Suppressor macrophage treated with lipopolysaccharide for 1 hour (primary cell): Measurements from ENCODE around the gene COQ8B.
A peak's percentile ranks its signal among the peaks of the same experiment; 100 is the strongest.

Source experiments
- DNase-seq, 3 donors: peaks; one replicate each; pipeline ENCODE4 v3.0.0-alpha.2; 2020 to 2022

COQ8B gene

GRCh38 chr19:40690050-40690692 lies 26.5 kb downstream of the COQ8B start, which contains the start of gene NUMBL:
Gene NUMBL, minus strand, starts transcription at chr19:40690651. Its CDS starts 168 bp downstream, at chr19:40690483.
- DNase-seq = no peak

DNA sequence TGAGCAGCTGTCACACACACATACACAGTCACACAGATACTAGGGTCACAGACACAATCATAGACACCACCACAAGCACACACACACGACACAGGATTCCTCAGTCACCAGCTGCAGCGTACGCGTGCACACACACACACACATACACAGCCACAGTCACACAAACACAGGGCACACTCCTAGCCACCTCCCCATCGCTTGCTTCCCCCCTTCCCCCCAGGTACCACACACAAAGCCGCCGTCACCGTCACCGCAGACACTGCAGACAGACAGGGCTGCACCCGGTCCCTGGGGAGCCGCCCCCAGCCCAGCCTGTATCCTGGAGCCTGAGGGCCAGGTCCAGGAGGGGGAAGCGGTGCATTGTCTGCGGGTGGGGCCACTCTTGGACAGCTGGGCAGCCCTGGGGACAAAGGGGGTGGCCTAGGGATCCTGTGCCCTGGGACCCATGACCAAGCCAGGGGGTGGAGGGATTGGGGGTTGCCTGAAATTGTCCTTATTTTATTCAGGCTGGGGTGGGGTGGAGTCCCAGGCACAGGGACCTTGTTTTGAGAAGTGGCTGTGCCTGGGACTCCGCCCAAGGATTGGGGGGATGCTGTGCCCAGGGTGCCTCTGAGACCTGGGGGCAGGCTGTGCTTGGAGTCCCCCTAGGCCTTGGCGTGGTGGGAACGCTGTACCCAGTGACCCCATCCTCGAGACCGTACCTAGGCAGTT lies 27.2 kb downstream of the COQ8B start:
- peak in 1 of 3 donors; percentile 22 for DNase-seq

GRCh38 chr19:40688987-40689338 lies 27.7 kb downstream of the COQ8B start:
- DNase-seq = no peak

DNA sequence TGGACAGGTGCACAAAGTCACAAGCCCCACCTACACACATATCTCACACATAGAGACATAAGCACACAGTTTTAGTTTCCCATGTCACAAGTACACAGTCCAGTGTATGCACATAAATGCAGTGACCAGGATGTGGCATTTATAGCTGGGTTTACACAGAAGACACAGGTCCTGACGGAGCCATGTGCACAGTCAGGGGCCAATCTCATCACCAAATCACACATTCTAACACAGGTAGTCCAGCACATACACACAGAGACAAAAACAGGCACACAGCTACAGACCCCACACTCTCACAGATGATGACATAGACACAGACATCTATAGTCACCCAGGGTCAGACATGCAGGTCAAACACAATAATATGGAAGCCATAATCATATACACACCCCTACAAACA lies 28.4 kb downstream of the COQ8B start:
- DNase-seq = no peak

GRCh38 chr19:40687525-40688016 lies 29.1 kb downstream of the COQ8B start:
- peak; percentile 42 to 53 (median 44) for DNase-seq

- DNase-seq = no peak
Observed at GRCh38 chr19:40686882-40687524, 29.7 kb downstream of the COQ8B start.

DNA sequence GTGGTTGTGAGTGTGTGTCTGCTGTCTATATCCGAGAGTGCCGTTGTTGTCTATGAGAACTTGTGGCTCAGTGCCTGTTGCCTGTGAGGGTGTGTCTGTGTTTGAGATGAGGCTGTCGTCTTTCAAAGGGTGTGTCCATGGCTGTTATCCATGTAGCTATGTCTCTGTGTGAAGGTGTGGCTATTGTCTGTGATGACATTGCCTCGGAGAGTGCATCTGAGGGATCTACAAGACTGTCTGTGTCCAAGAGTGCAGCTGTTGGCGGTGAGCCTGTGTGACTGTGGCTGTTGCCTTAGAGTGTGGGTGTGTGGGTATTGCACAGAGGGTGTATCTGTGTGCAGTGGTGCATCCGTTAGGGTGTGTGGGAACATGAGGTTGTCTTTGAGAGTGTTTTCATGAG lies 31.1 kb downstream of the COQ8B start:
- no peak for DNase-seq

- DNase-seq = no peak
Observed at GRCh38 chr19:40685016-40685526, 31.6 kb downstream of the COQ8B start.

DNA sequence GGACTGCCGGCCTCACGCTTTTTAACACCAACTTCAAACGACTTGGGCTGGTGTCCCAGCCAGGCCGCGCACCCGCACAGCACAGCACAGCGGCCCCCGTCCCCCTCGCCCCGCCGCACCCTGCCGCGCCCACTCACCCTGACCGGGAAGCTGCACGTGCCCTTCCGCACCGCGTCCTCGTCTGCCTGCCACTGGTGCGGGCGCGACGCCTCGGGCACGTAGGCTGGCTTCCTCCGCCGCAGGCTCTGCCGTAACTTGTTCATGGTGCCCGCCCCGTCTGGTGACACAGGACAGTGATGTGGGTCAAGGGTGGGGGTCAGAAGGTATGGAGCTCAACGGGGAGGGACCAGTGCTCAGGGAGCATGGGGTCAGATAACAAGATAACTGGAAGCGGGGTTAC lies 32.4 kb downstream of the COQ8B start:
- no peak for DNase-seq

- DNase-seq = no peak
Observed at GRCh38 chr19:40683437-40683836, 33.2 kb downstream of the COQ8B start.

GRCh38 chr19:40682431-40682964 lies 34.2 kb downstream of the COQ8B start:
- DNase-seq = no peak

GRCh38 chr19:40681039-40681438 lies 35.6 kb downstream of the COQ8B start:
- no peak for DNase-seq

DNA sequence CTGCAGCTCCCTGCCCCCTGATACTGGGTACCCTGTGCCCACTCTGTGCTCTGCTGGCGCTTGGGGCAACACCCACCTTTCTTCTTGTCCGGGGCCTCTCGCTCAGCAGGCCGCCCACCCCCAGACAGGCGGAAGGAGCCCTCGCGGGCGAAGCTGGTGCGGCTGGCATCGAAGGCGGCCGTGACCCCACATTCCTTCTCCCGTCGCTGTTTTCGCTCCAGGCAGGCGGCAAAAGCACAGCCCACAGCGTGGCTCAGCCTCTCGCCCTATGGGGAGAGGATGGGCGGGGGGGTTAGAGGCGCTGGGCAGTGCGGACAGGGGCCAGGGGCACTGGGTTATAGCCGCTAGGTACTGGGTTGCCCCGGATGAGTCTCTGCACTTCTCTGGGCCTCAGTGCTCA lies 39.5 kb downstream of the COQ8B start:
- DNase-seq = no peak

DNA sequence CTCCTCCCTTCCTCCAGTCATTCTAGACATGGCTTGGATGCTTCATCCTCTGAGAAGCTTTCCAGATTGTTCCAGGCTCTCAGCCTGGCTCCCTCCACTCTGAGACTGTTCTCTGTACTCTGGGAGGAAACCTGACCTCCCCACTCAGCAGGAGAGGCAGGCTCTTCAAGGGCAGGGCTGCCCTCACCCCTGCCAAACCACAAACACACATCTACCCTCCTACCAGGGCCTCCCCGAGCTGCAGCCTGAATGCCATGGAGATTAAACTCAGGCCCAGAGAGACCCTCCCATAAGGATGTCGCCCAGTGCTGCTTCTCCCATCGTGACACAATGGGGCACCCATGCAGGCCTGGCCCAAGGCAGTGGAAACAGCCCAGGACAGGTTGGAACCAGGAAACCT lies 42.4 kb downstream of the COQ8B start:
- DNase-seq = no peak

DNA sequence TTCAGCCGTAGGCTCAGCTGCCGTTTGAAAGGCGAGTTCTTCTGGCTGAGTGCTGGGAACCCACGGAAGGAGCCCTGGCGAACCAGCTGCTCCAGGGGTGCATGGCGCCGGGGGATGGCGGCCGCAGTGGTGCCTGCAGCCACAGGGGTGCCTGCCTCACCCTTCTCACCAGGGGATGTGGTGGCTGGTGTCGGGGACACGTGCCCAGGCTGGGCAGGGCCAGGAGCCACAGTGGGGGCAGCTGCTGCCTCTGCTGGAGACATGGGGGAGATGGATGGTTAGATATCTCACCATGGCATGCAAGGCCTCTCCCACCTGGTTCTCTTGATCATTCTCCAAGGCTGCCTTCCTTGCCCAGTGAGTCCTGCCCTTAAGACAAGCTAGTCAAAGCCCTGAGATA lies 43.3 kb downstream of the COQ8B start:
- DNase-seq = no peak

DNA sequence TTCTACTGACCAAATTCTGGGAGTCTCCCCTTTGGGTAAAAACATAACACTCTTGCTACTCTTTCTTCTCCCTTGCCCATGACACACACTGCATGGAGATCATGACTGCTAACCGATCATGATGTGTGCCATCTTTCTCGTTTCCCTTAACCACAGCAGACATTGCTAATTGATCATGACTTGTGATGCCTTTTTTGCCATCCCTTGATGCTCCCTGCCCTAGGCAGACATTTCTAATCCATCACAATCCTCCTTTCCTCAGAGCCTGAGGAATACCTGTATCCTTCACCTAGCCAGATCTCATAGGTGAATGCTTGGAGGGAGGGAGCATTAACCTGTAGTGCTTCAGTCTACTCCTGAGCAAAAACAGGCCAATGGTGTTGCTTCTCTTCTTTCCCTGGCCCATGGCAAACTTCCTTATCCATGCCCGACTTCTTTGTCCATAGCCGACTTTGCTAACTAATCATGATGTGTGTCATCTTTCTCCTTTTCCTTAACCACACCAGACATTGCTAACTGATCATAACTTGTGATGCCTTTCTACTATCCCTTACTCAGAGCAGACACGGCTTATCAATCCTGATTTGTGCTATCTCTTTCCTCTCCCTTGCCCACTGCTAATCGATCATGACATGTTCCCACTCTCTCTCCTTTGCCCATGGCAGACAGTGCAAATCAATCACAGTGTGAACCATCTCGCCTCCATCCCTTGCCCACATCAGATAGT lies 44.0 kb downstream of the COQ8B start:
- no peak for DNase-seq

GRCh38 chr19:40672038-40672437 lies 44.6 kb downstream of the COQ8B start:
- DNase-seq = no peak

DNA sequence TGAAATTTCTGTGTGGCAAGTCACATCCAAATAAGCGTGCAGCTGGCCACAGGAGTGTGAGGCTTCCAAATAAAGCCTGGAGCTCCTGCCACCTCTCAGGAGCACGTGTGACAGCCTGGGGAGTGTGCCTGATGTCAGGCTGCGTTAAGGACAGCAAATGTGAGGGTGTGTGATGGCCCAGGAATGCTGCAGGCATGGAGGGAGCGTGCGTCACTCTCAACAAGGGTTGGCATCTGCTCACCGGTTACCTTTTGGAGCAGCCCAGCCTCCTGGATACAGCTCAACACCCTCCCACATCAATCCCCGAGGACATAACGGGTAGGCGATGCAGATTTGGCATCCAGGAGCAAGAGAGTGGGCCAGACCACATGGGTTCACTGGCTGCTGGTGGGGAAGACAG lies 45.3 kb downstream of the COQ8B start:
- DNase-seq = no peak

DNA sequence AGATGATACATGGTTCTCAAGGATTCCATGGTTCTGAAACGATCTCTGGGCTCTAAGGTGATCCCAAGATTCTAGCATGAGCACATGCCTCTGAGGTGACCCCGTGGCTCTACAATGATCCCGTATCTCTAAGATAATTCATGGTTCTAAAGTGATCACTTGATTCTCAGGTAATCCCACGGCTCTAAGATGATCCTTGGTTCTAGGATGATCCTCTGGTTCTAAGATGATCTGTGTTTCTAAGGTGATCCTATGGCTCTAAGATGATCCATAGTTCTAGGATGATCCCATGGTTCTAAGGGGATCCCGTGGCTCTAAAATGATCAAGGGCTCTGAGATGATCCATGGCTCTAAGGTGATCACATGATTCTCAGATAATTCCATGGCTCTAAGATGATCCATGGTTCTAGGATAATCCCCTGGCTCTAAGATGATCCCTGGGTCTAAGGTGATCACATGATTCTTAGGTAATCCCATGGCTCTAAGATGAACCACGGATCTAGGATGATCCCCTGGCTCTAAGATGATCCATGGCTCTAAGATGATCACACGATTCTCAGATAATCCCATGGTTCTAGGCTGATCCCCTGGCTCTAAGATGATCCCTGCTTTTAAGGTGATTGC lies 47.6 kb downstream of the COQ8B start:
- no peak for DNase-seq

DNA sequence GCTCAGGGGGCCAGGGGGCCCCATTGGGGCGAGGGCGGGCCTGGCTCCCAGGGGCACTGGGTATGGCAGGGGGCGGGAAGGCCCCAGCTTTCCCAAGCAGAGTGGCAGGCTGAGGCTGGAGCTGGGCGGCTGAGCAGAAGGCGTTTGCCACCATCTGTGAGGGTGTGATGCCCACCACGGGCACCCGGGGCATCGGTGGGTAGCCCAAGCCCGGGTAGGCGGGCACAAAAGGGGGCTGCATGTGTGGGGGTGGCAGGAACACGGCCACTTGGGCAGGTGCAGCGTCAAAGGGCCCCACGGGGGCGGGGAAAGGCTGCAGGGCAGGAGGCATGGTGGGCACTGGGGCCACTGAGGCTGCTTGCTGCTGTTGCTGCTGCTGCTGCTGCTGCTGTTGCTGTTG lies 49.1 kb downstream of the COQ8B start:
- no peak for DNase-seq

DNA sequence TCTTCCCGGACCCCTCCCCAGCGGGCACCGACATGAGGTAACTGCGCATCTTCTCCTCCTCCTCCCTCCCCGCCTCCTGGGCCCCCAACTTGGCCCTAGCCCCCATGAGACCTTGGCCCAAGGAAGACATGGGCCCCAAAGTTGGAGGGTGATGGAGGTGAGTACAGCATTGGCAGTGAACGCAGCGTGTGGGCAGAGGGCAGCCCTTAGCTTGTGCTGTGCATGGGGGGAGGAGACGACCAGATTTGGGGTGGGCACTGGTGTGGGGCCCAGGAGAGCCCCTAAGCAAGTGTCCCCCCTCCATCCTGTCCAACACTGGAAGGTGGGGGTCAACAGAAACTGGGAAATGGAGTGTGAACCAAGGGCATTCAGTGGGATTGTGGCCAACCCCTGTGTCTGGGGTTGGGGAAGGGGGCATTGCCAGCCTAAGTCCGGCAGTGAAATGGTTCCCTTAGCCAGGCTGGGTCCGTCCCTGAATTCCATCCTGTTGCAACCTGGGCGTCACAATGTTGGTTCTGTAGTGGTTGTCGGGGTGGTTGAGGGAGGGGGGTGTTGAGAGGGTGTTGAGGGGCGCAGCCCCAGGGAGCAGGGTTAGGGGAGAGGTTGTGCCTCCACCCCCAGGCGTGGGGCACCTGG lies 49.8 kb downstream of the COQ8B start:
- DNase-seq = no peak
